G401.6 (cell line): ENCODE data around the gene OR2D2.
"Not testable (repeated sequence)": the region's sequence is repeated elsewhere in the genome, so short reads cannot be mapped to it uniquely, and the experiment has no call there.

Source experiments
- FAIRE-seq: peaks from 2 replicates; lab custom pipeline; 2012; peaks lifted over from hg19 to GRCh38; lab: Jason Lieb, UNC

OR2D2 gene

GRCh38 chr11:6892400-6892799 lies at the start of gene OR2D2:
Gene OR2D2, minus strand, starts transcription at chr11:6892500. Its CDS starts 0 bp downstream, at chr11:6892500.
- no peak for FAIRE-seq

GRCh38 chr11:6941970-6942369 lies 49.7 kb upstream of the OR2D2 start:
- FAIRE-seq, result no peak

GRCh38 chr11:6932145-6932544 lies 39.8 kb upstream of the OR2D2 start:
- no peak for FAIRE-seq

GRCh38 chr11:6931146-6931713 lies 38.9 kb upstream of the OR2D2 start:
- FAIRE-seq, result no peak

GRCh38 chr11:6928916-6929315 lies 36.6 kb upstream of the OR2D2 start:
- no peak for FAIRE-seq

GRCh38 chr11:6927030-6927617 lies 34.8 kb upstream of the OR2D2 start:
- no peak for FAIRE-seq

- no peak for FAIRE-seq
Observed at GRCh38 chr11:6926208-6927029, 34.1 kb upstream of the OR2D2 start, which contains the start of gene ZNF215. Gene ZNF215, plus strand, starts transcription at chr11:6926426. Its CDS starts 5,847 bp downstream, at chr11:6932273.

- FAIRE-seq, result no peak
Observed at GRCh38 chr11:6925636-6926207, 33.4 kb upstream of the OR2D2 start.

- FAIRE-seq, result peak; percentile 15
Observed at GRCh38 chr11:6925007-6925577, 32.8 kb upstream of the OR2D2 start.

GRCh38 chr11:6920702-6921101 lies 28.4 kb upstream of the OR2D2 start, which contains the start of gene OR2D3:
Gene OR2D3, plus strand, starts transcription at chr11:6921002. Its CDS starts 0 bp downstream, at chr11:6921002.
- no peak for FAIRE-seq

GRCh38 chr11:6919698-6920097 lies 27.4 kb upstream of the OR2D2 start:
- no peak for FAIRE-seq

- FAIRE-seq, result no peak
Observed at GRCh38 chr11:6911948-6912347, 19.6 kb upstream of the OR2D2 start.

GRCh38 chr11:6911378-6911777 lies 19.1 kb upstream of the OR2D2 start:
- FAIRE-seq, result no peak

GRCh38 chr11:6904804-6905203 lies 12.5 kb upstream of the OR2D2 start:
- FAIRE-seq, result not testable (repeated sequence)

GRCh38 chr11:6900327-6900999 lies 8.2 kb upstream of the OR2D2 start:
- FAIRE-seq, result peak; percentile 75

GRCh38 chr11:6898911-6899310 lies 6.6 kb upstream of the OR2D2 start:
- FAIRE-seq, result no peak

GRCh38 chr11:6895010-6895409 lies 2.7 kb upstream of the OR2D2 start:
- no peak for FAIRE-seq

- FAIRE-seq, result no peak
Observed at GRCh38 chr11:6894097-6894496, 1.8 kb upstream of the OR2D2 start.

GRCh38 chr11:6889835-6890234 lies 2.5 kb downstream of the OR2D2 start:
- FAIRE-seq, result no peak

- FAIRE-seq, result no peak
Observed at GRCh38 chr11:6888830-6889229, 3.5 kb downstream of the OR2D2 start.

- FAIRE-seq, result not testable (repeated sequence)
Observed at GRCh38 chr11:6887711-6888110, 4.6 kb downstream of the OR2D2 start.

GRCh38 chr11:6882751-6883150 lies 9.5 kb downstream of the OR2D2 start:
- no peak for FAIRE-seq
